ENCODE measurements around the gene GINS2.

DNA sequence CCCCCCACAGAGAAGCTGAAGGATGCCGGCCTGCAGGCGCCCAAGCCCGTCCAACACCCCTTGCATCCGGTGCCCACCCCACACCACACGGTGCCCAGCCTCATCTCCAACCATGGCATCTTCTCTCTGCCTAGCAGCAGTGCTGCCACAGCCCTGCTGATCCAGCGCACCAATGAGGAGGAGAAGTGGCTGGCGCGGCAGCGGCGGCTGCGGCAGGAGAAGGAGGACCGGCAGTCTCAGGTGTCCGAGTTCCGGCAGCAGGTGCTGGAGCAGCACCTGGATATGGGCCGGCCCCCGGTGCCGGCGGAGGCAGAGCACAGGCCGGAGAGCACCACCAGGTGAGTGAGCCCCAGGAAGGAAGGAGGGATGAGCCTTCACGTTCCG lies 31.5 kb downstream of the GINS2 start:
- TF ChIP-seq, protein P1, sequence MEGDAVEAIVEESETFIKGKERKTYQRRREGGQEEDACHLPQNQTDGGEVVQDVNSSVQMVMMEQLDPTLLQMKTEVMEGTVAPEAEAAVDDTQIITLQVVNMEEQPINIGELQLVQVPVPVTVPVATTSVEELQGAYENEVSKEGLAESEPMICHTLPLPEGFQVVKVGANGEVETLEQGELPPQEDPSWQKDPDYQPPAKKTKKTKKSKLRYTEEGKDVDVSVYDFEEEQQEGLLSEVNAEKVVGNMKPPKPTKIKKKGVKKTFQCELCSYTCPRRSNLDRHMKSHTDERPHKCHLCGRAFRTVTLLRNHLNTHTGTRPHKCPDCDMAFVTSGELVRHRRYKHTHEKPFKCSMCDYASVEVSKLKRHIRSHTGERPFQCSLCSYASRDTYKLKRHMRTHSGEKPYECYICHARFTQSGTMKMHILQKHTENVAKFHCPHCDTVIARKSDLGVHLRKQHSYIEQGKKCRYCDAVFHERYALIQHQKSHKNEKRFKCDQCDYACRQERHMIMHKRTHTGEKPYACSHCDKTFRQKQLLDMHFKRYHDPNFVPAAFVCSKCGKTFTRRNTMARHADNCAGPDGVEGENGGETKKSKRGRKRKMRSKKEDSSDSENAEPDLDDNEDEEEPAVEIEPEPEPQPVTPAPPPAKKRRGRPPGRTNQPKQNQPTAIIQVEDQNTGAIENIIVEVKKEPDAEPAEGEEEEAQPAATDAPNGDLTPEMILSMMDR (conservative IDR thresholded peaks at IDR 0.05 in 1 of 2, IDR thresholded peaks at IDR 0.05 in 1 of 2; ENCODE audit: low read depth in 1 of 2, low read length in 2 of 2): no peak
- TF ChIP-seq EZH2 (IDR thresholded peaks at IDR 0.05; ENCODE audit: low read length, missing control alignments): no peak

All from fibroblast of lung (primary cell).